CD14-positive monocyte (primary cell): ENCODE measurements around the gene CD46. TPM values are rescaled to one million over a fixed set of nuclear protein-coding genes. Genes with fewer than 3 reads are reported as not detected.

Experiments
- DNase-seq, 3 donors: peaks; one replicate each; pipeline ENCODE4 v3.0.0-alpha.2; 2011 to 2022
- H2AFZ ChIP-seq: 2 replicates; pipeline ENCODE4 v1.6.0; 2012; ENCODE audit warnings: mild to moderate bottlenecking, low read depth, low read length, inconsistent platforms; ENCODE audit not compliant: insufficient read depth, poor library complexity, severe bottlenecking
- H3K27ac ChIP-seq, 2 donors: 1 replicate in 1 of 2; 2 replicates in 1 of 2; pipeline ENCODE4 v1.5.1; 2012 to 2013; ENCODE audit warnings: low read length in 2 of 2, control low read depth in 1 of 2, inconsistent platforms in 1 of 2, low read depth in 1 of 2, mild to moderate bottlenecking in 1 of 2
- H3K27me3 ChIP-seq, 2 donors: one replicate each; pipeline versions ENCODE4 v1.6.0 to v1.6.1; 2011 to 2013; ENCODE audit warnings: low read length in 2 of 2; ENCODE audit not compliant: control insufficient read depth in 2 of 2, insufficient read depth in 2 of 2
- H3K36me3 ChIP-seq, 2 donors: replicated peaks in 1 of 2; 1 replicate in 1 of 2; 2 replicates in 1 of 2; pipeline versions ENCODE4 v1.5.1 to v1.6.1; 2012 to 2013; ENCODE audit warnings: low read length in 2 of 2, control low read depth in 1 of 2, inconsistent platforms in 1 of 2, mild to moderate bottlenecking in 1 of 2; ENCODE audit not compliant: insufficient read depth in 2 of 2, control insufficient read depth in 1 of 2
- H3K4me1 ChIP-seq, 2 donors: 1 replicate in 1 of 2; 2 replicates in 1 of 2; pipeline versions ENCODE4 v1.5.1 to v1.6.1; 2012 to 2013; ENCODE audit warnings: low read length in 2 of 2, control low read depth in 1 of 2, inconsistent platforms in 1 of 2, mild to moderate bottlenecking in 1 of 2, moderate library complexity in 1 of 2; ENCODE audit not compliant: insufficient read depth in 2 of 2, control insufficient read depth in 1 of 2
- H3K4me2 ChIP-seq: replicated peaks from 2 replicates; pipeline ENCODE3; 2012; ENCODE audit warnings: low read length, moderate library complexity, mild to moderate bottlenecking; ENCODE audit not compliant: poor library complexity, severe bottlenecking; ENCODE audit errors: extremely low read depth
- H3K4me3 ChIP-seq, 3 experiments: fragments of 200-600 bp in 1 of 3; sonication (generic) in 1 of 3; replicated peaks in 1 of 3; 1 replicate in 2 of 3; 2 replicates in 1 of 3; pipeline ENCODE4 v1.5.1; 2011 to 2013; ENCODE audit warnings: low read length in 3 of 3, mild to moderate bottlenecking in 3 of 3, control low read depth in 2 of 3, low read depth in 2 of 3, inconsistent platforms in 1 of 3, moderate library complexity in 1 of 3
- H3K79me2 ChIP-seq: 2 replicates; pipeline ENCODE4 v1.6.0; 2012; ENCODE audit warnings: mild to moderate bottlenecking, control low read depth, inconsistent platforms, low read length, moderate library complexity; ENCODE audit not compliant: insufficient read depth
- H3K9ac ChIP-seq: 2 replicates; pipeline ENCODE4 v1.6.0; 2017; ENCODE audit warnings: low read length, mild to moderate bottlenecking; ENCODE audit not compliant: insufficient read depth, poor library complexity, severe bottlenecking
- H3K9me3 ChIP-seq, 2 donors: replicated peaks in 1 of 2; 1 replicate in 1 of 2; 2 replicates in 1 of 2; pipeline versions ENCODE4 v1.5.1 to v1.6.1; 2012 to 2013; ENCODE audit warnings: low read length in 2 of 2, control low read depth in 1 of 2; ENCODE audit not compliant: control insufficient read depth in 1 of 2, insufficient read depth in 1 of 2
- H4K20me1 ChIP-seq: 2 replicates; pipeline ENCODE4 v1.6.0; 2012; ENCODE audit warnings: mild to moderate bottlenecking, low read length, control low read depth, moderate library complexity; ENCODE audit not compliant: insufficient read depth
- H3K27ac Mint-ChIP-seq, 7 donors: one replicate each; pipeline ENCODE4 v1.8.0; 2020; ENCODE audit warnings: mild to moderate bottlenecking in 7 of 7, mixed read lengths in 7 of 7, moderate library complexity in 6 of 7, inconsistent platforms in 2 of 7
- H3K27me3 Mint-ChIP-seq, 3 donors: one replicate each; pipeline ENCODE4 v1.8.0; 2021 to 2022; ENCODE audit warnings: low read depth in 3 of 3, mild to moderate bottlenecking in 3 of 3, mixed read lengths in 3 of 3, moderate library complexity in 3 of 3, inconsistent platforms in 1 of 3
- H3K36me3 Mint-ChIP-seq, 2 donors: one replicate each; pipeline ENCODE4 v1.8.0; 2020; ENCODE audit warnings: mixed read lengths in 2 of 2, inconsistent platforms in 1 of 2, mild to moderate bottlenecking in 1 of 2
- H3K4me1 Mint-ChIP-seq: one replicate; pipeline ENCODE4 v1.8.0; 2020; ENCODE audit warnings: mild to moderate bottlenecking, mixed read lengths
- H3K4me3 Mint-ChIP-seq, 2 donors: one replicate each; pipeline ENCODE4 v1.8.0; 2020; ENCODE audit warnings: mild to moderate bottlenecking in 2 of 2, mixed read lengths in 2 of 2, moderate library complexity in 1 of 2
- H3K9me3 Mint-ChIP-seq, 7 donors: one replicate each; pipeline ENCODE4 v1.8.0; 2020 to 2022; ENCODE audit warnings: mixed read lengths in 7 of 7, mild to moderate bottlenecking in 6 of 7, moderate library complexity in 6 of 7, inconsistent platforms in 2 of 7
- CTCF ChIP-seq: fragments of 200-600 bp; IDR thresholded peaks from one replicate; pipeline ENCODE4 v1.8.0; 2022; ENCODE audit warnings: antibody characterized with exemption, mild to moderate bottlenecking
- WGBS: methylation state at CpG from one replicate; pipeline ENCODE4 v1.1.5; 2013; ENCODE audit warnings: missing lambda C conversion rate; ENCODE audit not compliant: insufficient coverage; 5-methylcytosine and 5-hydroxymethylcytosine counted together
- intact Hi-C, 2 donors: fragments of 100-400 bp; cut with micrococcal nuclease; formaldehyde crosslinking; loops; one replicate each; pipeline versions ENCODE4 v1.15.0 to v1.15.1; 2023
- polyA plus RNA-seq, 3 donors: library from polyadenylated mRNA; depleted of rRNA in 1 of 3; unstranded in 2 of 3; stranded (reverse) in 1 of 3; fragments of 300-500 nt in 2 of 3; fragments of >200 nt in 1 of 3; fragmentation: Illumina TruSeq in 2 of 3; gene quantifications; 1 replicate in 2 of 3; 2 replicates in 1 of 3; pipeline ENCODE4 v1.2.3, GENCODE V29; 2012 to 2021

CD46 gene
- polyA plus RNA-seq, 3 donors: 139 to 259 (median 210) TPM

- no peak for DNase-seq
- Mint-ChIP-seq H3K9me3 (no peaks in the 10 kb centered on the region), H3K27ac (peak overlapping the region; percentile 96 to 99 (median 99)), H3K4me1 (peaks cover 76% of the 10 kb centered on the region), H3K27me3 (peaks cover 0 to 5% (median 3%) of the 10 kb centered on the region in 3 donors), H3K4me3 (peak overlapping the region; percentile 39 to 72), H3K36me3 (peaks cover 24 to 39% of the 10 kb centered on the region in 2 donors)
- peaks cover 68 to 86% of the 10 kb centered on the region in 2 donors for H3K4me1 ChIP-seq
- no peak for TF ChIP-seq CTCF
- peak overlapping the region; percentile 98 for H3K27ac ChIP-seq
- WGBS: 80% methylated on average over 1 of the region's 2 CpGs
- no peaks in the 10 kb centered on the region for H3K27me3 ChIP-seq
- H3K4me2 ChIP-seq: peak overlapping the region; percentile 83
- H4K20me1 ChIP-seq: peaks cover 23% of the 10 kb centered on the region
- intact Hi-C loops: loop anchor here (5.0 to 10.0 kb wide), 2 partner anchors 137 to 139 kb away; no protein-coding TSS in a partner anchor
- H3K36me3 ChIP-seq: peaks cover 0 to 9% of the 10 kb centered on the region in 2 donors
- H3K9me3 ChIP-seq: no peaks in the 10 kb centered on the region
- no peak overlapping the region for H2AFZ ChIP-seq
- H3K9ac ChIP-seq: peak overlapping the region; percentile 61
- peak overlapping the region in 1 of 3 experiments; percentile 76 for H3K4me3 ChIP-seq
- peaks cover 75% of the 10 kb centered on the region for H3K79me2 ChIP-seq
Observed at GRCh38 chr1:207825409-207825695, 73.5 kb downstream of the CD46 start.

- H2AFZ ChIP-seq: peak overlapping the region; percentile 26
- intact Hi-C loops: loop anchor here (5.0 to 10.0 kb wide), 2 partner anchors 136 to 139 kb away; no protein-coding TSS in a partner anchor
- H3K27ac Mint-ChIP-seq: peak overlapping the region; percentile 96 to 99 (median 99)
- H3K4me1 ChIP-seq: peaks cover 70 to 88% of the 10 kb centered on the region in 2 donors
- peaks cover 75% of the 10 kb centered on the region for H3K79me2 ChIP-seq
- H3K4me1 Mint-ChIP-seq: peaks cover 74% of the 10 kb centered on the region
- H4K20me1 ChIP-seq: peaks cover 22% of the 10 kb centered on the region
- peak overlapping the region; percentile 72 to 91 for H3K4me3 Mint-ChIP-seq
- peaks cover 0 to 4% of the 10 kb centered on the region in 2 donors for H3K36me3 ChIP-seq
- TF ChIP-seq CTCF: no peak
- H3K9ac ChIP-seq: peak overlapping the region; percentile 77
- H3K27me3 ChIP-seq: no peaks in the 10 kb centered on the region
- no peaks in the 10 kb centered on the region for H3K9me3 ChIP-seq
- DNase-seq: peak; percentile 99 to 100 (median 99)
- peak overlapping the region; percentile 83 for H3K4me2 ChIP-seq
- H3K27me3 Mint-ChIP-seq: peaks cover 0 to 5% (median 3%) of the 10 kb centered on the region in 3 donors
- peaks cover 24 to 39% of the 10 kb centered on the region in 2 donors for H3K36me3 Mint-ChIP-seq
- under 1% methylated on average over 13 of the region's 18 CpGs for WGBS
- H3K9me3 Mint-ChIP-seq: no peaks in the 10 kb centered on the region
- H3K4me3 ChIP-seq: peak overlapping the region; percentile 30 to 76 (median 53)
- peak overlapping the region; percentile 98 for H3K27ac ChIP-seq
Observed at GRCh38 chr1:207825719-207826556, 74.1 kb downstream of the CD46 start.
